Transverse colon (tissue), 3 donors: Measurements from ENCODE around the gene RBBP8NL.

Source experiments
- CTCF ChIP-seq, 5 experiments: fragments of 200-600 bp in 3 of 5; fragments of 450-650 bp in 2 of 5; sonication (generic) in 3 of 5; IDR thresholded peaks; 1 replicate in 2 of 5; 2 replicates in 3 of 5; pipeline ENCODE4 v1.5.1; 2016 to 2017; ENCODE audit warnings: antibody characterized with exemption in 5 of 5, inconsistent platforms in 3 of 5, mild to moderate bottlenecking in 2 of 5, moderate library complexity in 1 of 5
- EP300 ChIP-seq: sonication (generic); formaldehyde crosslinking; IDR thresholded peaks from one replicate; pipeline ENCODE4 v1.6.1; 2017; ENCODE audit warnings: antibody characterized with exemption, low read depth
- POLR2A ChIP-seq: fragments of 450-650 bp; IDR thresholded peaks from one replicate; pipeline ENCODE4 v1.6.1; 2016; ENCODE audit warnings: antibody characterized with exemption, mild to moderate bottlenecking, moderate library complexity

DNA sequence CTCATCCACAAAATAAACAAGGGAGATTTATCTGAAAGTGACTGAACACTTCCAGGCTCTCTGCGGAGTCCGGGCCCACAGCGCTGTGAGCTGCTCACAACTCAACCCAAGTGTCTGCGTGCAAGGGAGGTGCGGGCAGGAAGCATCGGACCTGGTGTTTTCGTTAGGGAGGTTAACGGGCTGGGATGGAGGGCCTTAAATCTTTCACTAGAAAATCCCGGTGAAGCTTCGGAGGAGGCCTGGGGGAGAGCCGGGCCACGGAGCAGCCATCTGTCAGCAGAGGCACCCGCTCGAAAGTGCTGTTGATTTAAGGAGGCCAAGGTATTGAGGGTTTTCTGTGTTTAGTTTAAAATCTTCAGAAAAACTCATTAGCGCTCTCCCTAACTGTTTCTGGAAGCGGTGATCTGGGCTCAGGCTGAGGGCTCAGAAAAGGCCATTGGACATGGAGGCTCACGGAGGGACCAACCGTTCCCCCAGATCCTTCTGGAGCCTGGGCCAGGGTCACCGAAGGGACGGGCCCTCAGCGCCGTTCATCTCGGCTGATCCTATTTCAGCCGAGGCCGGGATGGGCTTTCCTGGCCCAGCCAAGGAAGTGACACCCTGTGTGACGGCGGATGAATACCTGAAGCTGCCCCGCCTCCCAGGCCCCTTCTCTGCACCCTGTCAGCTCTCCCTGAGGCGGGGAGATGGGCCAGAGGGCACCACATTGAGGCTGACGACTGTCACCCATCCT lies 27.7 kb upstream of the RBBP8NL start:
- TF ChIP-seq POLR2A, result no peak
- no peak for TF ChIP-seq EP300
- TF ChIP-seq CTCF (IDR thresholded peaks at IDR 0.05), result no peak
